ENCODE measurements around the gene STON2. TPM values are rescaled to one million over a fixed set of nuclear protein-coding genes. Genes with fewer than 3 reads are reported as not detected.

The STON2 gene
- total and polyA plus RNA-seq, 2 of the 13 experiments (the other 11 are each of a cell fraction or from before 2014, with no cell fraction given), result 2.1 to 11.0 TPM

DNA sequence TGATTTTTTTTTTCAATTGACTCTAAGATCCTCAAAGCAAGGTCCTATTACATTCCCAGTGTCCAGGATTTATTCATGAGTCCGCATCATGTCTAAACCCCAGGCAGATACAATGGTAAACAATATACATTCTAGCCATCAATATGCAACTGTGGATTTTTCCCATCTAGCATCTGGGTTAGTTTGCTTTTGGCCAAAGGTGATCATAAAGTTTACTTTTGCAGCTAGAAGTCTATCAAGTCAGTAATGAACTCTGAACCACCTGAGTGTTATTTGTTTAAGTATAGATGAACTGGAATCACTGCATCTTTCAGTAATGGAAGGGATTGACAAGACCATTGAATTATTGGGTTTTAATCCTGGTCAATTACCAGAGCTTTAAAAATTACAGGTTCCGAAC is 80.8 kb downstream of the STON2 start (continued):
- TF ChIP-seq, protein P1, sequence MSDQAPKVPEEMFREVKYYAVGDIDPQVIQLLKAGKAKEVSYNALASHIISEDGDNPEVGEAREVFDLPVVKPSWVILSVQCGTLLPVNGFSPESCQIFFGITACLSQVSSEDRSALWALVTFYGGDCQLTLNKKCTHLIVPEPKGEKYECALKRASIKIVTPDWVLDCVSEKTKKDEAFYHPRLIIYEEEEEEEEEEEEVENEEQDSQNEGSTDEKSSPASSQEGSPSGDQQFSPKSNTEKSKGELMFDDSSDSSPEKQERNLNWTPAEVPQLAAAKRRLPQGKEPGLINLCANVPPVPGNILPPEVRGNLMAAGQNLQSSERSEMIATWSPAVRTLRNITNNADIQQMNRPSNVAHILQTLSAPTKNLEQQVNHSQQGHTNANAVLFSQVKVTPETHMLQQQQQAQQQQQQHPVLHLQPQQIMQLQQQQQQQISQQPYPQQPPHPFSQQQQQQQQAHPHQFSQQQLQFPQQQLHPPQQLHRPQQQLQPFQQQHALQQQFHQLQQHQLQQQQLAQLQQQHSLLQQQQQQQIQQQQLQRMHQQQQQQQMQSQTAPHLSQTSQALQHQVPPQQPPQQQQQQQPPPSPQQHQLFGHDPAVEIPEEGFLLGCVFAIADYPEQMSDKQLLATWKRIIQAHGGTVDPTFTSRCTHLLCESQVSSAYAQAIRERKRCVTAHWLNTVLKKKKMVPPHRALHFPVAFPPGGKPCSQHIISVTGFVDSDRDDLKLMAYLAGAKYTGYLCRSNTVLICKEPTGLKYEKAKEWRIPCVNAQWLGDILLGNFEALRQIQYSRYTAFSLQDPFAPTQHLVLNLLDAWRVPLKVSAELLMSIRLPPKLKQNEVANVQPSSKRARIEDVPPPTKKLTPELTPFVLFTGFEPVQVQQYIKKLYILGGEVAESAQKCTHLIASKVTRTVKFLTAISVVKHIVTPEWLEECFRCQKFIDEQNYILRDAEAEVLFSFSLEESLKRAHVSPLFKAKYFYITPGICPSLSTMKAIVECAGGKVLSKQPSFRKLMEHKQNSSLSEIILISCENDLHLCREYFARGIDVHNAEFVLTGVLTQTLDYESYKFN (CRISPR knock-in tag; conservative IDR thresholded peaks at IDR 0.05), result peak; percentile 85
- TF ChIP-seq MATR3 (CRISPR knock-in tag; IDR thresholded peaks at IDR 0.05) (no peak), ZBTB3 (CRISPR knock-in tag; IDR thresholded peaks at IDR 0.05; ENCODE audit: borderline replicate concordance, low read depth) (peak; percentile 99), MTF1 (CRISPR knock-in tag; IDR thresholded peaks at IDR 0.05) (no peak)

DNA sequence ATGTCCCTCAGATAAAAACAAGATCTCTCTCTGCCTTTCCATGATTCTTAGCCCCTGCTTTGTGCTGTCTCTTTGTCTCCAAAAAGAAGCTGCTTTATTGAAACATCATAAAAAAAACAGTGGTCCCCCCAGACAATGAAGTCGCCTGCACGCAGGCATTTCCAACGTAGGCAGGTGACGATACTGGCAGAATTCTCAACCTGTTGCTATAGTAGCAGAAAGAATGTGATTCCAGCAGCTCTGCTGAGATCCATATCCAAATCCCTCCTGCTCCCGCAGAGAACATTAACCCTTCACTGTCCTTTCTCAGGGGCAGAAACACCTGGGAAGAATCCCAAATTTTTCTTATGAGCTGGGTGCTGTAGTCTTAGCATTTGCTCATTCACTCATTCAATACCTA is 84.8 kb downstream of the STON2 start:
- no TSS peak for BruUV-seq (replicated peaks)
- no peaks in the 10 kb centered on the region for H4K20me1 ChIP-seq (ENCODE audit: insufficient read depth, low read length)
- no peak overlapping the region for H3K27ac ChIP-seq (ENCODE audit: extremely low read length, insufficient read depth, low read length)
- no peak overlapping the region for H3K4me2 ChIP-seq (ENCODE audit: low read depth, low read length)
- intact Hi-C loops (cut with micrococcal nuclease; ENCODE audit: unreplicated experiment), result no loop called here
- FAIRE-seq (no peak), DNase-seq (ENCODE audit: low spot score) (no peak), ATAC-seq (no peak)
- ChIA-PET CTCF (ENCODE audit: low intra/inter-chr PET ratio, low total read pairs) (no interaction called here), POLR2A (no interaction called here)
- in situ Hi-C loops (cut with HindIII; ENCODE audit: extremely low pct_ligation_motif_present, low pct_unique_long_range_greater_than_20kb), result no loop called here
- no peaks in the 10 kb centered on the region for H3K9me3 ChIP-seq (ENCODE audit: low read length)
- no peak overlapping the region for H3K9ac ChIP-seq (ENCODE audit: insufficient read depth, low read depth, low read length)
- WGBS (ENCODE audit: low lambda C conversion rate), result 70% methylated on average over 5 of the region's 5 CpGs
- H2AFZ ChIP-seq (ENCODE audit: low read length), result no peak overlapping the region
- no peaks in the 10 kb centered on the region for H3K79me2 ChIP-seq (ENCODE audit: insufficient read depth, low read length)
- no peaks in the 10 kb centered on the region for H3K36me3 ChIP-seq (replicated peaks in 1 of 2; ENCODE audit: control insufficient read depth in 1 of 2, insufficient read depth in 2 of 2, low read length in 2 of 2)
- H3K4me1 ChIP-seq (ENCODE audit: insufficient read depth, low read length), result peaks cover 29% of the 10 kb centered on the region
- no peak overlapping the region for H3K4me3 ChIP-seq (replicated peaks in 1 of 3; ENCODE audit: insufficient read depth in 1 of 3, low read depth in 2 of 3, low read length in 3 of 3)
- no peaks in the 10 kb centered on the region for H3K27me3 ChIP-seq (ENCODE audit: control insufficient read depth in 1 of 2, insufficient read depth in 2 of 2, low read length in 2 of 2)
- TF ChIP-seq NR2F1 (CRISPR knock-in tag; IDR thresholded peaks at IDR 0.05), result no peak
- no peak for TF ChIP-seq HOXA5 (CRISPR knock-in tag; IDR thresholded peaks at IDR 0.05)
- TF ChIP-seq, protein P2, sequence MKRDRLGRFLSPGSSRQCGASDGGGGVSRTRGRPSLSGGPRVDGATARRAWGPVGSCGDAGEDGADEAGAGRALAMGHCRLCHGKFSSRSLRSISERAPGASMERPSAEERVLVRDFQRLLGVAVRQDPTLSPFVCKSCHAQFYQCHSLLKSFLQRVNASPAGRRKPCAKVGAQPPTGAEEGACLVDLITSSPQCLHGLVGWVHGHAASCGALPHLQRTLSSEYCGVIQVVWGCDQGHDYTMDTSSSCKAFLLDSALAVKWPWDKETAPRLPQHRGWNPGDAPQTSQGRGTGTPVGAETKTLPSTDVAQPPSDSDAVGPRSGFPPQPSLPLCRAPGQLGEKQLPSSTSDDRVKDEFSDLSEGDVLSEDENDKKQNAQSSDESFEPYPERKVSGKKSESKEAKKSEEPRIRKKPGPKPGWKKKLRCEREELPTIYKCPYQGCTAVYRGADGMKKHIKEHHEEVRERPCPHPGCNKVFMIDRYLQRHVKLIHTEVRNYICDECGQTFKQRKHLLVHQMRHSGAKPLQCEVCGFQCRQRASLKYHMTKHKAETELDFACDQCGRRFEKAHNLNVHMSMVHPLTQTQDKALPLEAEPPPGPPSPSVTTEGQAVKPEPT (CRISPR knock-in tag; IDR thresholded peaks at IDR 0.05; ENCODE audit: low read depth), result no peak
- no peak for TF ChIP-seq ZNF572 (CRISPR knock-in tag; IDR thresholded peaks at IDR 0.05)
- TF ChIP-seq, protein P3, sequence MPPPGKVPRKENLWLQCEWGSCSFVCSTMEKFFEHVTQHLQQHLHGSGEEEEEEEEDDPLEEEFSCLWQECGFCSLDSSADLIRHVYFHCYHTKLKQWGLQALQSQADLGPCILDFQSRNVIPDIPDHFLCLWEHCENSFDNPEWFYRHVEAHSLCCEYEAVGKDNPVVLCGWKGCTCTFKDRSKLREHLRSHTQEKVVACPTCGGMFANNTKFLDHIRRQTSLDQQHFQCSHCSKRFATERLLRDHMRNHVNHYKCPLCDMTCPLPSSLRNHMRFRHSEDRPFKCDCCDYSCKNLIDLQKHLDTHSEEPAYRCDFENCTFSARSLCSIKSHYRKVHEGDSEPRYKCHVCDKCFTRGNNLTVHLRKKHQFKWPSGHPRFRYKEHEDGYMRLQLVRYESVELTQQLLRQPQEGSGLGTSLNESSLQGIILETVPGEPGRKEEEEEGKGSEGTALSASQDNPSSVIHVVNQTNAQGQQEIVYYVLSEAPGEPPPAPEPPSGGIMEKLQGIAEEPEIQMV (CRISPR knock-in tag; IDR thresholded peaks at IDR 0.05; ENCODE audit: low read depth), result no peak
- TF ChIP-seq REXO4 (CRISPR knock-in tag; IDR thresholded peaks at IDR 0.05; ENCODE audit: borderline replicate concordance), result no peak
- TF ChIP-seq, protein P4, sequence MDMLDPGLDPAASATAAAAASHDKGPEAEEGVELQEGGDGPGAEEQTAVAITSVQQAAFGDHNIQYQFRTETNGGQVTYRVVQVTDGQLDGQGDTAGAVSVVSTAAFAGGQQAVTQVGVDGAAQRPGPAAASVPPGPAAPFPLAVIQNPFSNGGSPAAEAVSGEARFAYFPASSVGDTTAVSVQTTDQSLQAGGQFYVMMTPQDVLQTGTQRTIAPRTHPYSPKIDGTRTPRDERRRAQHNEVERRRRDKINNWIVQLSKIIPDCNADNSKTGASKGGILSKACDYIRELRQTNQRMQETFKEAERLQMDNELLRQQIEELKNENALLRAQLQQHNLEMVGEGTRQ (IDR thresholded peaks at IDR 0.05; ENCODE audit: low read depth, low read length), result no peak
- TF ChIP-seq, protein P4 (CRISPR knock-in tag; IDR thresholded peaks at IDR 0.05; ENCODE audit: borderline replicate concordance), result no peak
